WI38 (cell line): ENCODE data around the gene ADRA2A.

Experiments used
- H3K4me3 ChIP-seq: 2 replicates; pipeline ENCODE4 v1.5.1; 2011; ENCODE audit warnings: low read depth, mild to moderate bottlenecking, control low read depth, low read length
- CTCF ChIP-seq: IDR thresholded peaks from 2 replicates; pipeline ENCODE4 v1.5.1; 2012; ENCODE audit warnings: low read depth, mild to moderate bottlenecking, control low read depth, low read length

Gene ADRA2A

GRCh38 chr10:111128331-111129180 lies 51.7 kb downstream of the ADRA2A start:
- H3K4me3 ChIP-seq: no peak overlapping the region
- TF ChIP-seq CTCF: no peak

- TF ChIP-seq CTCF: no peak
- no peak overlapping the region for H3K4me3 ChIP-seq
These were observed 52.5 kb downstream of the ADRA2A start for GRCh38 chr10:111129363-111129762.

- H3K4me3 ChIP-seq: no peak overlapping the region
- TF ChIP-seq CTCF: no peak
These were observed 53.6 kb downstream of the ADRA2A start for GRCh38 chr10:111130471-111130870.
